Stimulated activated CD8-positive, alpha-beta memory T cell treated with anti-CD3 and anti-CD28 coated beads, Interleukin-15, amount 100 ng/mL, for 24 hours (primary cell): Measurements from ENCODE around the gene NUTM2B.
"Not testable (repeated sequence)": the region's sequence is repeated elsewhere in the genome, so short reads cannot be mapped to it uniquely, and the experiment has no call there.

Source experiments
- DNase-seq: peaks from one replicate; pipeline ENCODE4 v3.0.0-alpha.2; 2020; ENCODE audit warnings: low read depth

Gene NUTM2B, protein sequence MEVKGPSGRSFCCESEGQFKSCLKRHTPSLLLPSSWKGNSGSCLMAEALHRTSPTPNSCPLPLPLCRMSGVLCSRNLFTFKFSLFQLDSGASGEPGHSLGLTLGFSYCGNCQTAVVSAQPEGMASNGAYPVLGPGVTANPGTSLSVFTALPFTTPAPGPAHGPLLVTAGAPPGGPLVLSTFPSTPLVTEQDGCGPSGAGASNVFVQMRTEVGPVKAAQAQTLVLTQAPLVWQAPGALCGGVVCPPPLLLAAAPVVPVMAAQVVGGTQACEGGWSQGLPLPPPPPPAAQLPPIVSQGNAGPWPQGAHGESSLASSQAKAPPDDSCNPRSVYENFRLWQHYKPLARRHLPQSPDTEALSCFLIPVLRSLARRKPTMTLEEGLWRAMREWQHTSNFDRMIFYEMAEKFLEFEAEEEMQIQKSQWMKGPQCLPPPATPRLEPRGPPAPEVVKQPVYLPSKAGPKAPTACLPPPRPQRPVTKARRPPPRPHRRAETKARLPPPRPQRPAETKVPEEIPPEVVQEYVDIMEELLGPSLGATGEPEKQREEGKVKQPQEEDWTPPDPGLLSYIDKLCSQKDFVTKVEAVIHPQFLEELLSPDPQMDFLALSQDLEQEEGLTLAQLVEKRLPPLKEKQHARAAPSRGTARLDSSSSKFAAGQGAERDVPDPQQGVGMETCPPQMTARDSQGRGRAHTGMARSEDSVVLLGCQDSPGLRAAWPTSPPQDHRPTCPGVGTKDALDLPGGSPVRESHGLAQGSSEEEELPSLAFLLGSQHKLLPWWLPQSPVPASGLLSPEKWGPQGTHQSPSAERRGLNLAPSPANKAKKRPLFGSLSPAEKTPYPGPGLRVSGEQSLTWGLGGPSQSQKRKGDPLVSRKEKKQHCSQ

DNA sequence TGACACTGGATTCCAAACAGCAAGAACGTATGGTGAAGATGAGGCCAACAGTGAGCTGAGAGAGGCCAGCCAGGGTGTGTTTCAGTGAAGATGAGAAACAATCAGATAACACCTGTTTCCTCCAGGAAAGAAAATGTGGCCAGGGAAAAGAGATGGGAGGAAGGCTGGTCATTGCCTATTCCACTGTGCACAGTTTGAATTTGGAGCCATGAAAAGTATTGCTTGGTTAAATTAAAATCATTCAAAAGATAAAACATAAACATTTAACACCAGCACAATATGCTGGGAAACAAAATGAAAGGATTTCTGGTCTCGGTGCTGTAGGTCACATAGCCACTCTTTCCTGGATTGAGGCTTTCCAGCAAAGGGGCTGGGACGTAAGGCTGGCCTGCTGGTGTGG is at the start of gene NUTM2B:
Gene NUTM2B (plus strand): TSS at position 301 of the 400 bp plus-strand sequence. CDS start 383 bp downstream, outside the sequence.
- DNase-seq: not testable (repeated sequence)

DNA sequence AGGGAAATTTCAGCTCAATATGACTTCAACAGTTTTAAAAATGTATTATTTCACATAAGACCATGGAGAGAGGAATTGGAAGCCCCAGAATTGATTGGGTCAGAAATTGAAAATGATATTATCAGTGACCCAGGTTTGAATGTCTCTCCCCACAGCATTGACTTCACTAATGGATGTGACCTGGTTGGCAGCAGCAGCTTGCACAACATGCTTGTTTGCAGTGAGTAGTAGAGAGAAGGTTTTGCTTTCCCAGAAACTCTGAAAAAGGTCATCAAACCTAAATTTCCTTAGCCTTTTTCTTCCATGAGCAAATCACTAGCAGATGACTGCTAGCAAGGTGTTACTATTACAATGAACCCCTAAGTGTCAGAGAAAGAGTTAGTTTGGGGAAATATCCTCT is 39.7 kb upstream of the NUTM2B start:
- DNase-seq: not testable (repeated sequence)

DNA sequence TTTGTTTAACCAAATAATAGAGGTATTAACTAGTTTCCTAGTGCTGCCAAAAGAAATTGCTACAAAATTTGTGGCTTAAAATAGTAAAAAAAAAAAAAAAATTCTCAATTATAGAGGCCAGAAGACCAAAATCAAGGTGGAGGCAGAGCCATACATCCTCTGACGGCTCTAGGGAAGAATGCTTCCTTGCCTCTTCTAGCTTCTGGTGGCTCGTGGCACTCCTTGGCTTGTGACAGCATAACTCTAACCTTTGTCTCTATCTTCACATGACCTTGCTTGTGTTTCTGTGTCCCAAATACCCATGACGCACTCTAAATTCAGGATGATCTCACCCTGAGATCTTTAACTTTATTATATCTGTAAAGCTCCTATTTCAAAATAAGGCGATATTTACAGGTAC is 38.3 kb upstream of the NUTM2B start:
- DNase-seq: not testable (repeated sequence)

DNA sequence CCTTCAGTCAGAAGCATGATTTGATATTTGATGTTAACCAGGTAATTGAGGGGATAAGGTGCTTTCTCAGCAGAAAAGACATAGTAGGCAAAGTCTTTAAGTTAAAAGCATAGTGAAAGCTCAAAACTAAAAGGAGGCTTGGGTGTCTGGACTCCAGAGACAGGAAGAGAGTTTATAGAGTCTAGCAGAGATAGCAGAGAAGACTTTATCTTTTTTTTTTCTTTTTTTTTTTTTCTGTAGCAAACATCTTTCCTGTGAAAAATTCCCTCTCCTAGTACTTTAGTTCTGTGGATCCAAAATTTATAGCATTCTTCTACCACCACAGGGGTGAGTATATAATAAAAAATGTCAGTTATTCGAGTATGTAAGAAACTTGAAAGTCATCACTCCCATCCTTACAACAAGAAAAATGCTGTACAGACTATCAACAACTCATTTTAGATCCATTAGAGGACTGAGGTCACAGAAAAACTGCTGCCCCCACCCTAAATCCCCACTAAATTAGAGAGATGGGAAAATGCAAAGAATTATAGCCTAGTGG is 33.7 kb upstream of the NUTM2B start:
- not testable (repeated sequence) for DNase-seq

DNA sequence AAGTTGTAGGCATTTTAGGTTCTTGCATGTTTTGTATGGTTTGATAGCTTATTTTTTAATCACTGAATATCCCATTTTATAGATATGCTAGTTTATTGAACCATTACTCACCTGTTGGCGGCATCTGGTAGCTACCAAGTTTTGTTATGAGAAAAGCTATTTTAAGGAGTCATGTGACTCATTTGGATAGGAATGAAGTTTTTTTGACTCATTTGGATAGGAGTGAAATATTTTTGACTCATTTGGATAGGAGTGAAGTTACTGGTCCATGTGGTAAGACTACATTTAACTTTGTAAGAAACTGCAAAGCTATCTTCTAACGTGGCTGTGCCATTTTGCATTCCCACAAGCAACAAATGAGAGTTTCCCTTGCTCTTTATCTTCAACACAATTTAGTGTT is 28.1 kb upstream of the NUTM2B start:
- not testable (repeated sequence) for DNase-seq

DNA sequence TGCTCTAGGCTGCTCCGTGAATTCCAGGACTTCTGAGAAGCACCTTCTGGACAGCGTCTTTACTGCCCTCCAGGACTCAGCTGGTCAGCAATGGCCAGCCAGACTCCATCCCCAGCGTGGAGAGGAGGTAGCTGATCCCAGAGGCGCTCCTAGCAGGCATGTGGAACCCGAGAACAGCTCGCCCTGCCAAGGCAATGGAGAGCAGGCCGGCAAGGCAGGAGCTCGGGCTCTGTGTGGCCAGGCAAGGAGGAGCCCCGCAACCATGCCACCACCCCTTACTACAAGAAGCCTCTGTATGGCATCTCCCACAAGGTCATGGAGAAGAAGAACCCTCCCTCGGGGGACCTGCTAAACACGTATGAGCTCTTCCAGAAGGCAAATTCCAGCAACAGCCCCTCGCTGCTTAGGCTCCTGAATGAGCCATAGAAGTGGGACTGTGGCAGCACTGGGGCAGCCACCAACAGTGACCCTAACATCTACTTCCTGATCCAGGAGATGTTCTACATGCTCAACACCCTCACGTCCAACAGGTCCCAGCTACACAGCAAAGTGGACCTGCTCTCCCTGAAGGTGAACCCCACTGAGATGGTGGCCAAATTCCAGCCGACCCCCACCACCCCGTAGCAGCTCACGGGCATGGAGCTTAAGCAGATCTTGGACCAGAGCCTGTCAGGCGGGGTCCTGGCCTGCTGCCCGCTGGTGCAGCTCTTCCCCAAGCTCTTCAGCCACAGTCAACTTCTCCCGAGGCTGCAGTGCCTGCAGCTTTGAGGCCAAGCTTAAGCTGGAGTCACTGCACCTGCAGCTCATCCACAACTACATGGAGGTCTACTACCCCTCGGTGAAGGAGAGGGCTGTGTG is 19.8 kb upstream of the NUTM2B start:
- not testable (repeated sequence) for DNase-seq

DNA sequence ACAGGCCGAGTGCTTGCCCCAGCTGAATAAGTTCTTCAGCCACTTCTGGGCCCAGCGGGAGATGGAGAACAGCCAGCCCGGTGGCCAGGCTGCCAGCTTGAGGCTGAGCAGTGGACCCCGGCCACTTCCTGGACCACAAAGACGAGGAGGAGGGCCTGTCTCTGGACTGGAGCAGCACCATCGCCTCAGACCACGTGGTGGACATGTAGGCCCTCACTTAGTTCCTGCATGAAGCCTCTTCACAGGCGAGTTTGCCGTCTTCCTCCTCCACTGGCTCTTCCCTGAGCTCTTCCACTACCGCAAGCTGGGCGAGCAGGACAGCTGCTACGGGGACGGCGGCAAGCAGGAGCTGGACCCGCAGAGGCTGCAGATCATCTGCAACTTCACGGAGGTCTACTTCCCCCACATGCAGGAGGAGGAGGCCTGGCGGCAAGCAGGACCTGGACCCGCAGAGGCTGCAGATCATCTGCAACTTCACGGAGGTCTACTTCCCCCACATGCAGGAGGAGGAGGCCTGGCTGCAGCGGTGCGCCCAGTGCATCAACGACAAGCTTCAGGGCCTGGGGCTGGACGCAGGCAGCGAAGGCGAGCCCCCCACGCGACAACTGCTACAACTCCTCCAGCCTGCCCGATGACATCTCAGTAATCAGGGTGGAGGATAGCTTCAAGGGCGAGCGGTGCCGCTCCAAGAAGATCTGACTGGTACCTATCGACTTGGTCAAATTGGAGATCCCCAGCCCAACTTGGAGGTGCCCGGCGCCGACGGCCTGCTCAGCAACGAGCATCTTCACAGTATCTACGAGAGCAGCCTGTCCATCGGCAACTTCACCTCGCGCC is 18.9 kb upstream of the NUTM2B start:
- DNase-seq: not testable (repeated sequence)

DNA sequence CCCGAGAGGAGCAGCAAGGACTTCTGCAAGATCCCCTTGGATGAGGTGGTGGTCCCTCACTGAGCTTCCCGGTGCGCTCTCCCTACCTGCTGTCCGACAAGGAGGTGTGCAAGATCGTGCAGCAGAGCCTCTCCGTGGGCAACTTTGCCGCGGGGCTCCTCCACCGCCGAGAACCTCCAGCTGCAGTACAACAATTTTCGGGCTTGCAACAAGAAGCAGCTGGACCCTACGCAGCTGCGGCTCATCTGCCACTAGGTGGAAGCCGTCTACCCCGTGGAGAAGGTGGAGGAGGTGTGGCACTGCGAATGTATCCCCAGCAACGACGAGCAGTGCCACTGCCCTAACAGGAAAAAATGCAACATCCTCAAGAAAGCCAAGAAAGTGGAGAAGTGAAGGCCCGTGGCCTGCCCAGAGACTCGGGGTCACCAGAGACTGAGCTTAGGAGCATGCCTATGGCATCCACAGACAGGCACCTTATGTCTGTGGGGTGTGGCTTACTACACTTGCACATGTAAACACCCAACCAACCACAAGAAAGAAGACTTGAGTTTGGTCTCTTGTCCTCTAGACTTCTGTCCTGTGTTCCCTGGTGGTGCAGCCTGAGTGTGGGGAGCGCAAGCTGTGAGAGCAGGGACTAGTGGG is 17.9 kb upstream of the NUTM2B start:
- DNase-seq: not testable (repeated sequence)

DNA sequence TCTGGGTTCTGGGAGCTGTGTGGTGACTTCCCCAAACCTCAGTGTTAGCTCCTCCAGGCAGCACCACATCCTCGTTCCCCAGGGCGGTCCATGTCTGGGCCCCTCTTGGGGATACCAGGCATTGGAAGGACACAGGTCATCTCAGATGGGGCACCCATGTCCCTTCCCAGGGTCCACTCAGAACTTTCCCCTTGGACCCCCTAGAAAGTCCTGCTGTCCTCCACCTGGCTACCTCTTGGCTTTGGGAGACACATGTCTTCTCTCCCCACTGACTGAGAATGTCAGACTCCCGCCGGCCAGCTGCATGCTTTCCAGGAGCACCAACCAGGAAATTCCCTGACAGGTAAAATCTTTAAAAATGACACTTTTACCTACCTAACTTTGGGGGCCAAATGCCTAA is 16.4 kb upstream of the NUTM2B start:
- DNase-seq: not testable (repeated sequence)

DNA sequence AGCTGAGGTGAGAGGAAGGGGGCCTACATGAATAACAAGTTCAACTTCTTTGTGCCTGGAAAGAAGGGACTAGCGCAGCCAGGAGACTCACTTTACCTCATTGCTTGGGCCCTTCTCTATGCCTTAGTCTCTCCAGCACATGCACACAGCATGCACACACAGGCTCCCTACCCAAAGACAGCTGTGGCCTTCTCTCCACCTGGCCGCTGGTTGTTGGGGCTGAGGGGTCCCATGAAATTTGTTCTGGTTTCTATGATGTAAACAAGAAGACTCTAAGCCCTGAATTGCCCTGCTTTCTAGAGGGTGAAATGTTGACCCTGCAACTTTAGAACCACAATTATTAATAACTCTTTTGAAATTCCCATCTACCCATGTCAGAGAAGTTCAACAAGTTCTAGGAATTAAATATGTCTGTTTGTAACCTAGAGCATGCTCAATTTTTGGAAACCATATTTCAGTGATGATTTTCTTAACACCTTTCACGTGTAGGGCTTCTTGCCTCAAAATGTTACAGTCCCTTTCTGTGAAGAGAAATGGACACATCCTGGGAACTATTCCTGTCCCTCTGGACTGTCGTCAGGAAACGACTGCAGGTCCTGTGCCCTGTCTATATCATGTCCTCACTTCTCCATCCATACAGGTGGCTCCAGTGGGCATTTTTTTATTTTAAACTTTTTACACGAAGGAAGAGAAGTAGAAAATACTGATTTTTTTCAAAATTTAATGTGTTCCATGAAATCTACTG is 15.4 kb upstream of the NUTM2B start:
- DNase-seq: not testable (repeated sequence)

DNA sequence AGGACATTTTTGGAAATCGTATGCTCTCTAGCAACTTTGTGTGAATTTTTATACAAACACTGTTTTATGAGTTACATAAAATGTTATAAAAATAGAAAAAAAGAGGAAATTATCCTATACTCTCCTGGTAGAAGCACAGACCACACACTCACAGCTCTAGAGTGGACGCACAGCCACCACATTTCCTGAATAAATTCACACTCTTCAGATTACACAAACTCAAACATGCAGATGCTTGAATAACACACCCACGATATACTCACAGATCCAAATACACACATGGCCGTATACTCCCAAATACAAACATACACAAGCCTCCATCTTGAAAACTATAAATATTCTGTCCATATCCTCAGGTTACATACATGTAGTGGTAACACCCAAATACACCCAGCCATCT is 14.2 kb upstream of the NUTM2B start:
- not testable (repeated sequence) for DNase-seq

DNA sequence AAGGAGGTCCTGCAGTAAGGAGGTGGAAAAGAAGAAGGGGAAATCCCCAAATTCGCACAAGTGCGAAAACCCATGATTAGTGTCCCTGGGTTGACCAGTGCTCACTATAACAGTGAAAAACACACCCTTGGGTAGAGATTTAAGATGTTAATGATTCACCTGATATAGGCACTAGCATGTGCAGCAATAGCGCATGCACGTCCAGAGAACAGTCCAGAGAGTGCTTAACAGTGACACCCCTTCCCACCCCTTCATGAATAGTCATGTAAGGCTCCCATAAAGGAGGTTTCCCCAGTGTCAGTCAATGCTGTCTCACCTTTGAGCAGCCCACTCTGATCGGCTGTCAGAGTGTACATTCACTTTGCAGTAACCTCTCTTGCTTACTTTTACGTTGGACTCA is 6.4 kb upstream of the NUTM2B start:
- DNase-seq: not testable (repeated sequence)

DNA sequence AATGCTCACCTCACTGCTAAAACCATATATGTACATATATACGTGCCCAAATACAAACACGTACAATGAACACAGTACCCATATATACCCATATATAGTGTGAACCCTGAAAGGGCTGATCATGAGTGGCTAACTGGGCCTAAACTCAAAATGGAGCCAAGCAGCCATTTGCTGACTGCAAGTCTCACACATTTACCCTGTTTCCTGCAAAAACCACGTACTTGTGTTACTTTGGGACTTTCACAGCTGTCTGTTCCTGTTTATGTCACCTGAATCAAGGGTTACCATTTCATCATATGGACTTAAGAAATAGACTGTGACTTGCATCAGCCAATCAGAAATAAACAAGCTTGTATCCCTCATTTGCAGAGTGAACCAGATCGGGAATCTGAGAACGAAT is 5.9 kb upstream of the NUTM2B start:
- not testable (repeated sequence) for DNase-seq

DNA sequence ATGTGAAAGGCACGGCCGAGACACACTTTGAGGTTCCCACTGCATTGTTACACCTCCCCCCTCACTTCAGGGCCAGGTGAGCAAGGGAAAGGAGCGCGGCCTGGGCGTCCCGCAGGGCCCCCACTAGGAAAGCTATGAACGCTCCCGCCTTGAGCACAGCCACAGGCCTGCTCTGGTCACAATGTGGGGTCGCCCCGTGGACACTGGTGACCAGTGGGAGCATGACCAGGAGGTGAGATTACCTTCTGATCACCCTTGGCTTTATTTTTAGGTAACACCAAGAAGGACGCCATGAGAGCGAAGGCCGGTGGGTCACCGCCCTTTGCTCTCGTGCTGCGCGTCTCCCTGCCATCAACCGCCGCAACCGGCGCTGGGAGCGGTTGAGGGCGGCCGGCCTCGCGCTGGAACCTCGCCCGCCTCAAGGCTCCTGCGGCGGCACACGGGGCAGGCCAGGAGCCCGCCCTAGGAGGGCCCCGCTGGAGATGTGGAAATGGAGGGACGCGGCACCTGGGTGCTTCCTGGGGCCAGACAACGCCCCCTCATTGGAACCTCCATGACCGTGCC is 2.6 kb upstream of the NUTM2B start:
- not testable (repeated sequence) for DNase-seq

DNA sequence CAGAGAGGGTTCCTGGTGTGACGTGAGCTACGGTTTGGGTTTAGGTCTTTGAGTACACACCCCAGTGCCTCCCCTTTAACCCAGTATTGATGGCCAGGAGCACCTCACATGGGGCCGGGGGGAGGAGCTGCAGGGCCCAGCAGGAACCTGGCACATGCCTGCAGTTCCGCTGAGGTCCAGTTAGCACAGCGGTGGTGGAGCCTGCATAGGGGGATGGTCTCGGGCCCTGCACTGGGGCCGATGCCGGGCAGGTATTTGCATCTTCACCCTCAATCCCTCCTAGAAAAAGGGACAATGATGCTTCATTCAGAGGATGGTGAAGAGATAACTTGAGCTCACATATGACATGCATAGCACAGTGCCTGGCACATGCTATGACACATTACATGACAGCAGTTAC is 4.0 kb downstream of the NUTM2B start:
- DNase-seq: not testable (repeated sequence)

DNA sequence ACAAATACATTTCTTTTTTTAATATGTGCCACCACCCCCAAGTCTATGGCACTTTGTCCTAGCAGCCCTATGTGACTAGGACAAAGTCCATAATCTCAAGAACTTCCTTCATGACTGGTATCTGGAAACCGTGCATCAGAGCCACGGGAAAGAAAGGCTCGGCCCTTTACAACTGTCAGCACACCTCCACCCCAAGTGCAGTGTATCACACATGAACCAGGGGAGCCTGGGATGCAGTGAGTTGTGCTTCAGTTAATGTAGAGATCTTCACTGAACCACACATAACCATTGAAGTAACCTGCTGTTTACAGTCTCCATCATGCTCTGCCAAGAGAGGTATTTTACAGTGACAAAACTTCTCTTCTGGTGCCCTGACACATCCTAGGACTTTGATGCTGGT is 11.9 kb downstream of the NUTM2B start:
- DNase-seq: not testable (repeated sequence)

DNA sequence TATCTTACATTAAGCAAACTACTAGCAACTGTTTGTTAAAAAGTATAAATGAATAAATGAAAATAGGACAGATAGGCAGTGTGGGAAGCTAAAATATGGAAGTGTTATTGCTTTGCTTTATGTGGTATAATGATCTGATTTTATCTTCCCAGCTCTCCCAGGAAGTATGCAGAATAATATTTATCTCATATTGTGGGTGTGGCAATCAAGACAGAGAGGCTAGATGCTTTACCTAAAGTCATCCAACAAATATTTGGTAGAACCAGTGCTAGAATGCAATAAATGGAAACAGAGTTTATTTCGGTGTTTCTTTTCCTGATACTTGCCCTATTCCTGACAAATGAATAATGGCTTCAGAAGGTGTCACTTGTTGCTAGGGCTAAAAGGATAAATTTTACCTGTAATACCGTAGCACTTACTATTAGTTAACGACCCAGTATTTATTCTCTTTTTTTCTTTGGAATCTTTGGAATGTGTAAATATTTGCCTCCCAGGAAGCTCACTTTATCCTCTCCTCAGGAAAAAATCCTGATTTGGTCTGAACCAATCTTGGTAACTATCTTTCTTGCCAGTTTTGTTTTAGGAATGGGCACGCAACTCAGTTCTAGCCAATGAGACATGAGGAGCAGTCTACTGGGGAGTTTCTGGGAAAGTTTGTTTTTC is 14.0 kb downstream of the NUTM2B start:
- not testable (repeated sequence) for DNase-seq

DNA sequence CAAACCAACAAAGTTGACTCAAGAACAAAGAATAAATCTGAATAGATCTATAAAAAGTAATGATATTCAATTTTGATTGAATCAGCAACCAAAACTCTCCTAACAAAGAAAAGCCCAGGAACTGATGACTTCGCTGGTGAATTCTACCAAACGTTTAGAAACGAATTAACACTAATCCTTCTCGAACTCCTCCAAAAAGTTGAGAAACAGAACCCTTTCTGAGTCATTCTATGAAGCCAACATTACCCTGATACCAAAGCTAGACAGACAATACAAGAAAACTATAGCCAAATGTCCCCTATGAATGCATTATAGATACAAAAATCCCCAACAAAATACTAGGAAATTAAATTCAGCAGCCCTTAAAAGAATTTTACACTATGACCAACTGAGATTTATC is 17.0 kb downstream of the NUTM2B start:
- DNase-seq: not testable (repeated sequence)

DNA sequence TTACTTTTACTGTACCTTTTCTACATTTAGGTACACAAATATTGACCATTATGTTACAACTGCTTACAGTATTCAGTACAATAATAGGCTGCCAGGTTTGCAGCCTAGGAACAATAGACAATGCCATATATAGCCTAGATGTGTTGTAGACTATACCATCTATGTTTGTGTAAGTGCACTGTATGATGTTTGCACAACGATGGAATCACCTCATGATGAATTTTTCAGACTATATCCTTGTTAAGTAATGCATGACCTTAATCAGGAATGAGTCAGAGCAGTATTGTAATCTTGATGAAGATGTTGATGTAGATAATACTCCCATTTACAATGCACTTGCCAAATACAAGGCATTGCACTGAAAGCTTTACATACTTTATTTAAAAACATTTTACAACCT is 23.6 kb downstream of the NUTM2B start:
- DNase-seq: not testable (repeated sequence)
